ENCODE data around the gene TCF19. TPM values are rescaled to one million over a fixed set of nuclear protein-coding genes. Genes with fewer than 3 reads are reported as not detected.

Gene TCF19
- polyA plus RNA-seq, 2 of the 4 experiments (the other 2 are of a cell fraction) = 7.4 to 11.2 TPM

DNA sequence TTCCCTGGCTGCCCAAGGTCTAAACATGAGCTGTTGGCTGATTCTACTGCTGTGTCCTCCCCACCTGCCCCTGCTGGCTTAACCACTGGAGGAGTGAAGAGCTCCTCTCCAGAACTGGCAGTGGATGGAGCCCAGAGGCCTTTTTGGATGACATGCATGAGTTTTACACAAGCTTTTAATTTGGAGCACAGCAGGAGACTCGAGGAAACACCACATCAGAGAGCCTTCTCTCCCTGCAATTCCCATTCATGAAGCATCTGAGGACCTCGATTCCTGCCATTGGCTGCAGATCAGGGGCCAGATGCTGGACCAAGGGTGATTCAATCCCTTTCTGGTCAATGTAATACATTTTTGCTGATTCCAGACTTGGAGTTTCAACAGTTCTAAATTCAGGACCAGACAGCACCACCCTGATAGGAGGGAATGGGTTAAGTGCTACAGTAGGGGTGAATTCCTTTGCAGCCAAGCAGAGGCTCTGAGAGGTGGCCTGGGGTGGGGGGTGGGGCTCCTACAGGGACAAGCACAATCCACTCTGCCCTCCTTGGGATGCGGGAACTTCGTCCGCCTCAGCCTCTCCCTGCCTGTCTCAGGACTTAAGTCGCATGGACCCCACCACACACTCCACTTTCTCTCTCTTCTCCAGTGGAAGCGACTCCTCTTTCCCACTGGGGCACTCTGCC is 44.4 kb upstream of the TCF19 start:
- peak overlapping the region; percentile 87 for H3K4me2 ChIP-seq
- no peak overlapping the region for H3K4me3 ChIP-seq
- no peak for DNase-seq (ENCODE audit: low read depth in 1 of 2, low spot score in 1 of 2)
- H3K9me3 ChIP-seq = no peaks in the 10 kb centered on the region
- H3K4me1 ChIP-seq = peaks cover 16% of the 10 kb centered on the region
- ATAC-seq = peak; percentile 14 to 31; a peak in 4 of 6 replicates
- H3K27ac ChIP-seq = peak overlapping the region; percentile 92 to 93
- TF ChIP-seq MAX (IDR thresholded peaks at IDR 0.05) = no peak
- CTCF ChIA-PET = interaction anchor here (0.6 to 4.0 kb wide), 15 partner anchors 9 to 286 kb away, joined by 3 to 31 read pairs (median 5); no protein-coding TSS in a partner anchor
- WGBS (ENCODE audit: missing lambda C conversion rate) = 54% methylated on average over 7 of the region's 7 CpGs
- POLR2A ChIA-PET = interaction anchor here (0.6 to 1.3 kb wide), 5 partner anchors 12 to 426 kb away, joined by 3 to 6 read pairs (median 4); partner anchors contain the start of gene GTF2H4
- no peak for FAIRE-seq

DNA sequence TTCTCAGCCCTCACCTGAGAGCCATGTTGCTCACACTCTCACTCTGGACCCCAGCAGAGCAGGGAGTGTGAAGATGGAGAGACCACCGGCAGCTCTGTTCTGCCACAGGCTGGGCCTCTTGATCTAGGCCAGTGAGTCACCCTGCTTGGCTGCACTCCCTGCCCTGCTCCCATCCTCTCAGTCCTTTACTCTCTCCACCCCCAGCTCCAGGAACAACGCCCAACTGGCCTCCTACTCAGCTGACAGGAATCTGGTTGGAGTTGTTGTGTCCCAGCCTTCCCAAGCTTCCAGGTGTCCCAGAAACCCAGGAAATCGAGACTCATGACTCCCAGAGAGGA is 43.9 kb upstream of the TCF19 start, which contains the start of gene PSORS1C1:
Gene PSORS1C1, plus strand, starts transcription at position 260 of the 338 bp plus-strand sequence. CDS start 14,833 bp downstream, outside the sequence.
- CTCF ChIA-PET = interaction anchor here (0.6 to 4.0 kb wide), 20 partner anchors 9 to 287 kb away, joined by 3 to 31 read pairs (median 4); partner anchors contain the start of gene VARS2
- POLR2A ChIA-PET = interaction anchor here (0.6 to 1.3 kb wide), 7 partner anchors 11 to 426 kb away, joined by 3 to 6 read pairs (median 4); partner anchors contain the start of gene GTF2H4

DNA sequence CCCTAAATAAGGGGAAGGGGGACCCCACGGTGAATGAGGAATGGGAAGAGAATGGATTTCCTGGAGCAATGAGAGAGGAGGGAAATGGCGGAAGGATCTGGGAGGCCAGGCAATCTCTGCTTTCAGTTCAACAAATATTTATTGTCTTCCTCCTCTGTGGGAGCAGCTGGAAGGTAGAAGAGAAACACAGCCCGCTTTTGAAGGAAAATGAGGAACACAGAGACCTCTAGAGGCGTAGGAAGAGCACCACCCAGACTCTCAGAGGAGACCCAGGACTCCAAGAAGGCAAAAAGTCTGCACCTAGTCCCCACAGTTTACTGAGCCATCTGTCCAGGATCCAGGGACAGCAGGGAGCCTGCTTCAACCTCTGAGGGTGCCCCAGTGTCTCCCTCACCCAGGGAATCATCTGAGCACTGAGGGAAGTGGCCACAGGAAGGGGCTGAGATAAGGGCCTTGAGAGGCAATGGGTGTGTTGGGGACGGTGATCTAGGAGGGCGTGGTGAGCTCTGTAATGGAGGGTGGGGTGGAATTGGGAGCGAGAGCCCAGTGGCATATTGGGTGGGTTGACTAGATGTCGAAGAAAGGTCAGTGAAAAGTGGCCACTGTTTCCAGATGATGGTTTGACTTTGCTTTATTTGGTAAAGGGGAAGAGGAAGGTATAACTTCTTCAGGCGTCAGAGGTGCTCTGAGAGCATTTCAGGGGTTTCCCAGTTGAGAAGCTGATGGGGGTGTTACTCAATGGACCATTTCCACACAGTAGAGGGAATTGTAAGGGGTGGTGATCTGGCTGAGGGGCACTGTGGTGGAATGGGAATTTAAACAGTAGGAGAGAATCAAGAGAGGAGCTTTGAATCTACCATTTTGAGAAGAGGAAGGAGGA is 43.2 kb upstream of the TCF19 start:
- TF ChIP-seq RAD21 (conservative IDR thresholded peaks at IDR 0.05 in 1 of 2, IDR thresholded peaks at IDR 0.05 in 1 of 2) (peak; percentile 53 to 61; a peak in 4 of 5 replicates), MAFK (IDR thresholded peaks at IDR 0.05; ENCODE audit: partially characterized antibody) (no peak)
- TF ChIP-seq, protein P1, sequence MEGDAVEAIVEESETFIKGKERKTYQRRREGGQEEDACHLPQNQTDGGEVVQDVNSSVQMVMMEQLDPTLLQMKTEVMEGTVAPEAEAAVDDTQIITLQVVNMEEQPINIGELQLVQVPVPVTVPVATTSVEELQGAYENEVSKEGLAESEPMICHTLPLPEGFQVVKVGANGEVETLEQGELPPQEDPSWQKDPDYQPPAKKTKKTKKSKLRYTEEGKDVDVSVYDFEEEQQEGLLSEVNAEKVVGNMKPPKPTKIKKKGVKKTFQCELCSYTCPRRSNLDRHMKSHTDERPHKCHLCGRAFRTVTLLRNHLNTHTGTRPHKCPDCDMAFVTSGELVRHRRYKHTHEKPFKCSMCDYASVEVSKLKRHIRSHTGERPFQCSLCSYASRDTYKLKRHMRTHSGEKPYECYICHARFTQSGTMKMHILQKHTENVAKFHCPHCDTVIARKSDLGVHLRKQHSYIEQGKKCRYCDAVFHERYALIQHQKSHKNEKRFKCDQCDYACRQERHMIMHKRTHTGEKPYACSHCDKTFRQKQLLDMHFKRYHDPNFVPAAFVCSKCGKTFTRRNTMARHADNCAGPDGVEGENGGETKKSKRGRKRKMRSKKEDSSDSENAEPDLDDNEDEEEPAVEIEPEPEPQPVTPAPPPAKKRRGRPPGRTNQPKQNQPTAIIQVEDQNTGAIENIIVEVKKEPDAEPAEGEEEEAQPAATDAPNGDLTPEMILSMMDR (IDR thresholded peaks at IDR 0.05) = peak; percentile 46
- H3K27ac ChIP-seq = peak overlapping the region; percentile 92 to 93
- 43% methylated on average over 9 of the region's 9 CpGs for WGBS (ENCODE audit: missing lambda C conversion rate)
- H3K4me2 ChIP-seq = peak overlapping the region; percentile 87
- peaks cover 16% of the 10 kb centered on the region for H3K4me1 ChIP-seq
- ChIA-PET CTCF (interaction anchor here (0.6 to 4.0 kb wide), 27 partner anchors 8 to 288 kb away, joined by 3 to 31 read pairs (median 4); partner anchors contain the start of gene VARS2), POLR2A (interaction anchor here (0.6 to 1.3 kb wide), 7 partner anchors 10 to 427 kb away, joined by 3 to 6 read pairs (median 4); partner anchors contain the start of gene GTF2H4)
- ATAC-seq = peak; percentile 87 to 92
- no peaks in the 10 kb centered on the region for H3K9me3 ChIP-seq
- H3K4me3 ChIP-seq = peak overlapping the region; percentile 40
- DNase-seq (ENCODE audit: low read depth in 1 of 2, low spot score in 1 of 2) = peak; percentile 50 to 79
- no peak for FAIRE-seq

More for the DNA sequence above, 43.9 kb upstream of the TCF19 start, which contains the start of gene PSORS1C1:
- Histone ChIP-seq H3K4me2 (peak within 1 kb of the TSS; percentile 87), H3K4me3 (peak within 1 kb of the TSS; percentile 40), H3K9me3 (no peaks in the 10 kb centered on the region), H3K27ac (peak within 1 kb of the TSS; percentile 92 to 93), H3K4me1 (peaks cover 16% of the 10 kb centered on the region)
- TF ChIP-seq FOSL2 (IDR thresholded peaks at IDR 0.05) (no peak), FOSL2 (CRISPR knock-in tag; IDR thresholded peaks at IDR 0.05) (peak; percentile 74), SREBF2 (IDR thresholded peaks at IDR 0.05) (no peak), E2F6 (IDR thresholded peaks at IDR 0.05; ENCODE audit: borderline replicate concordance, low read depth) (no peak), JUN (IDR thresholded peaks at IDR 0.05) (peak in 1 of 2 experiments; percentile 40; a peak in 1 of 5 replicates), RCOR1 (IDR thresholded peaks at IDR 0.05; ENCODE audit: low read depth, low read length) (no peak)
- TF ChIP-seq, protein P2, sequence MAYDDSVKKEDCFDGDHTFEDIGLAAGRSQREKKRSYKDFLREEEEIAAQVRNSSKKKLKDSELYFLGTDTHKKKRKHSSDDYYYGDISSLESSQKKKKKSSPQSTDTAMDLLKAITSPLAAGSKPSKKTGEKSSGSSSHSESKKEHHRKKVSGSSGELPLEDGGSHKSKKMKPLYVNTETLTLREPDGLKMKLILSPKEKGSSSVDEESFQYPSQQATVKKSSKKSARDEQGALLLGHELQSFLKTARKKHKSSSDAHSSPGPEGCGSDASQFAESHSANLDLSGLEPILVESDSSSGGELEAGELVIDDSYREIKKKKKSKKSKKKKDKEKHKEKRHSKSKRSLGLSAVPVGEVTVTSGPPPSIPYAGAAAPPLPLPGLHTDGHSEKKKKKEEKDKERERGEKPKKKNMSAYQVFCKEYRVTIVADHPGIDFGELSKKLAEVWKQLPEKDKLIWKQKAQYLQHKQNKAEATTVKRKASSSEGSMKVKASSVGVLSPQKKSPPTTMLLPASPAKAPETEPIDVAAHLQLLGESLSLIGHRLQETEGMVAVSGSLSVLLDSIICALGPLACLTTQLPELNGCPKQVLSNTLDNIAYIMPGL (CRISPR knock-in tag; IDR thresholded peaks at IDR 0.05; ENCODE audit: borderline replicate concordance) = no peak
- TF ChIP-seq, protein P1 (IDR thresholded peaks at IDR 0.05) = no peak
- ATAC-seq (peak; percentile 96 to 97), FAIRE-seq (no peak), DNase-seq (ENCODE audit: low read depth in 1 of 2, low spot score in 1 of 2) (peak; percentile 73 to 81)
- WGBS (ENCODE audit: missing lambda C conversion rate) = 0% methylated on average over 2 of the region's 3 CpGs

Data from A549 (cell line).